Lung (tissue), 12 donors: ENCODE results near the gene ARHGEF5. TPM values are rescaled to one million over a fixed set of nuclear protein-coding genes. Genes with fewer than 3 reads are reported as not detected.

ENCODE experiments used
- ATAC-seq: fragments of 200-7000 bp; cut with Tn5 transposase; one replicate; pipeline ENCODE4 v1.9.1; 2020; ENCODE audit warnings: moderate number of reproducible peaks; ENCODE audit not compliant: insufficient read depth, low FRiP score
- DNase-seq, 3 donors: peaks; one replicate each; pipeline ENCODE4 v3.0.0-alpha.2; 2013 to 2017
- H3K27ac ChIP-seq, 2 donors: one replicate each; pipeline ENCODE4 v1.5.1; 2013; ENCODE audit warnings: mild to moderate bottlenecking in 2 of 2, moderate library complexity in 2 of 2, control low read depth in 1 of 2, inconsistent platforms in 1 of 2, low read depth in 1 of 2, low read length in 1 of 2
- H3K27me3 ChIP-seq, 3 donors: one replicate each; pipeline ENCODE4 v1.5.1; 2013; ENCODE audit warnings: low read length in 2 of 3; ENCODE audit not compliant: control insufficient read depth in 3 of 3, insufficient read depth in 3 of 3
- H3K36me3 ChIP-seq, 4 donors: one replicate each; pipeline ENCODE4 v1.5.1; 2013; ENCODE audit warnings: low read length in 4 of 4, mild to moderate bottlenecking in 1 of 4, moderate library complexity in 1 of 4; ENCODE audit not compliant: control insufficient read depth in 4 of 4, insufficient read depth in 4 of 4
- H3K4me1 ChIP-seq, 5 donors: one replicate each; pipeline ENCODE4 v1.5.1; 2013; ENCODE audit warnings: low read length in 5 of 5, mild to moderate bottlenecking in 2 of 5, moderate library complexity in 1 of 5; ENCODE audit not compliant: control insufficient read depth in 5 of 5, insufficient read depth in 5 of 5
- H3K4me3 ChIP-seq: one replicate; pipeline ENCODE4 v1.5.1; 2013; ENCODE audit warnings: mild to moderate bottlenecking, control low read depth, moderate library complexity
- H3K9ac ChIP-seq, 2 donors: one replicate each; pipeline ENCODE4 v1.5.1; 2013; ENCODE audit warnings: low read length in 2 of 2, control low read depth in 1 of 2; ENCODE audit not compliant: insufficient read depth in 1 of 2
- H3K9me3 ChIP-seq, 4 donors: one replicate each; pipeline ENCODE4 v1.5.1; 2013; ENCODE audit warnings: low read length in 3 of 4, mild to moderate bottlenecking in 1 of 4, moderate library complexity in 1 of 4; ENCODE audit not compliant: control insufficient read depth in 4 of 4, insufficient read depth in 3 of 4
- WGBS, 2 donors: extraction: QIAGEN DNeasy Blood & Tissue Kit; methylation state at CpG; one replicate each; pipeline ENCODE4 v1.1.7; 2013; 5-methylcytosine and 5-hydroxymethylcytosine counted together
- polyA plus RNA-seq, 2 donors: library from polyadenylated mRNA; stranded (reverse); fragments of 200-250 nt; gene quantifications; one replicate each; pipeline ENCODE4 v1.2.1, GENCODE V29; 2013
- total RNA-seq, 2 donors: library from RNA; depleted of rRNA in 1 of 2; stranded (reverse); fragments of >200 nt in 1 of 2; gene quantifications; one replicate each; pipeline ENCODE4 v1.2.1, GENCODE V29; 2014 to 2021
- TF ChIP-seq, protein P1 (sequence below): IDR thresholded peaks from 2 replicates; pipeline ENCODE4 v1.5.1; 2012; ENCODE audit warnings: mild to moderate bottlenecking; ENCODE audit errors: control extremely low read depth, extremely low read depth
- donor health status: control.
- donor health status: control.
- donor health status: Bipolar disorder and iron deficiency.
- donor health status: healthy.
- donor health status: DM: yes; HTN: yes; CAD: no.

ARHGEF5 gene
- total and polyA plus RNA-seq, 4 donors = 4.5 to 27.1 (median 15.7) TPM

DNA sequence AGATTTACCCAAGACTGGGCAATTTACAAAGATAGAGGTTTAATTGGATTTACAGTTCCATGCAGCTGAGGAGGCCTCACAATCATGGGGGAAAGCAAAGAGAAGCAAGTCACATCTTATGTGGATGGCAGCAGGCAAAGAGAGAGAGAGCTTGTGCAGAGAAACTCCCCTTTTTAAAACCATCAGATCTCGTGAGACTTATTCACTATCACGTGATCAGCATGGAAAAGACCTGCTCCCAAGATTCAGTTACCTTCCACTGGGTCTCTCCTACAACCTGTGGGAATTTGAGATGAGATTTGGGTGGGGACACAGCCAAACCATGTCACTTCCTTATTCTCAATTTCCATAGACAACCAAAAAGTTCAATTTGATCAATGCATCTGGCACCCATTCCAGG is 73.2 kb downstream of the ARHGEF5 start:
- H3K4me1 ChIP-seq = no peaks in the 10 kb centered on the region
- no peaks in the 10 kb centered on the region for H3K27me3 ChIP-seq
- H3K9me3 ChIP-seq = peaks cover 0 to 8% (median 4%) of the 10 kb centered on the region in 4 donors
- TF ChIP-seq, protein P1, sequence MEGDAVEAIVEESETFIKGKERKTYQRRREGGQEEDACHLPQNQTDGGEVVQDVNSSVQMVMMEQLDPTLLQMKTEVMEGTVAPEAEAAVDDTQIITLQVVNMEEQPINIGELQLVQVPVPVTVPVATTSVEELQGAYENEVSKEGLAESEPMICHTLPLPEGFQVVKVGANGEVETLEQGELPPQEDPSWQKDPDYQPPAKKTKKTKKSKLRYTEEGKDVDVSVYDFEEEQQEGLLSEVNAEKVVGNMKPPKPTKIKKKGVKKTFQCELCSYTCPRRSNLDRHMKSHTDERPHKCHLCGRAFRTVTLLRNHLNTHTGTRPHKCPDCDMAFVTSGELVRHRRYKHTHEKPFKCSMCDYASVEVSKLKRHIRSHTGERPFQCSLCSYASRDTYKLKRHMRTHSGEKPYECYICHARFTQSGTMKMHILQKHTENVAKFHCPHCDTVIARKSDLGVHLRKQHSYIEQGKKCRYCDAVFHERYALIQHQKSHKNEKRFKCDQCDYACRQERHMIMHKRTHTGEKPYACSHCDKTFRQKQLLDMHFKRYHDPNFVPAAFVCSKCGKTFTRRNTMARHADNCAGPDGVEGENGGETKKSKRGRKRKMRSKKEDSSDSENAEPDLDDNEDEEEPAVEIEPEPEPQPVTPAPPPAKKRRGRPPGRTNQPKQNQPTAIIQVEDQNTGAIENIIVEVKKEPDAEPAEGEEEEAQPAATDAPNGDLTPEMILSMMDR = no peak
- DNase-seq = no peak
- H3K36me3 ChIP-seq = no peaks in the 10 kb centered on the region
- H3K4me3 ChIP-seq = no peak overlapping the region
- H3K27ac ChIP-seq = no peak overlapping the region
- H3K9ac ChIP-seq = no peak overlapping the region
- 75 to 78% methylated on average over 2 of the region's 2 CpGs for WGBS, 2 donors
- no peak for ATAC-seq

Other genes starting within 250 kb of the ARHGEF5 start
- gene OR2A2, start 245.8 kb upstream of the ARHGEF5 start, total RNA-seq = not detected
- not detected for gene OR2A2, start 245.8 kb upstream of the ARHGEF5 start, polyA plus RNA-seq
- not detected for gene OR2A14, start 232.2 kb upstream of the ARHGEF5 start, total RNA-seq
- gene OR2A14, start 232.2 kb upstream of the ARHGEF5 start, polyA plus RNA-seq = not detected
- gene CTAGE4, start 171.9 kb upstream of the ARHGEF5 start, total RNA-seq = 1 to 10 TPM; 4.4 to 8.2 TPM
- 1 to 10 TPM in 1 of 2 donors, under 1 TPM in 1; 0.16 to 4.3 TPM for gene CTAGE4, start 171.9 kb upstream of the ARHGEF5 start, polyA plus RNA-seq
- 10 to 100 TPM in 1 of 2 donors, 1 to 10 TPM in 1; 9.0 to 10.8 TPM for gene ARHGEF35, start 159.6 kb upstream of the ARHGEF5 start, total RNA-seq
- gene ARHGEF35, start 159.6 kb upstream of the ARHGEF5 start, polyA plus RNA-seq = 10 to 100 TPM in 1 of 2 donors, 1 to 10 TPM in 1; 8.4 to 12.4 TPM
- gene OR2A42, start 115.8 kb upstream of the ARHGEF5 start, total RNA-seq = under 1 TPM in 1 of 2 donors, not detected in 1; 0.26 TPM
- gene OR2A42, start 115.8 kb upstream of the ARHGEF5 start, polyA plus RNA-seq = under 1 TPM; 0.02 to 0.04 TPM
- 10 to 100 TPM in 1 of 2 donors, 1 to 10 TPM in 1; 6.5 to 19.5 TPM for gene OR2A7, start 90.6 kb upstream of the ARHGEF5 start, total RNA-seq
- 1 to 10 TPM; 1.3 to 2.0 TPM for gene OR2A7, start 90.6 kb upstream of the ARHGEF5 start, polyA plus RNA-seq
- gene CTAGE8, start 86.1 kb upstream of the ARHGEF5 start, total RNA-seq = 1 to 10 TPM in 1 of 2 donors, under 1 TPM in 1; 0.92 to 2.4 TPM
- gene CTAGE8, start 86.1 kb upstream of the ARHGEF5 start, polyA plus RNA-seq = under 1 TPM in 1 of 2 donors, not detected in 1; 0.76 TPM
- not detected for gene OR2A1, start 43.0 kb upstream of the ARHGEF5 start, total RNA-seq
- under 1 TPM; 0.18 to 0.23 TPM for gene OR2A1, start 43.0 kb upstream of the ARHGEF5 start, polyA plus RNA-seq
- gene NOBOX, start 48.3 kb downstream of the ARHGEF5 start, total RNA-seq = not detected
- gene NOBOX, start 48.3 kb downstream of the ARHGEF5 start, polyA plus RNA-seq = not detected